WTC11 (cell line): ENCODE results near the gene FGFR1OP2. TPM values are rescaled to one million over a fixed set of nuclear protein-coding genes. Genes with fewer than 3 reads are reported as not detected.

ENCODE experiments used
- ATAC-seq: fragments of 200-7000 bp; cut with Tn5 transposase; 2 replicates; pipeline ENCODE4 v1.10.0; 2021; ENCODE audit warnings: mild to moderate bottlenecking, moderate library complexity
- CTCF ChIA-PET: fragments of 300-600 bp; sonication (Branson Sonifier 250); formaldehyde crosslinking; loops from one replicate; lab custom pipeline; 2021; ENCODE audit warnings: antibody characterized with exemption; lab: Charles Lee
- POLR2A ChIA-PET: fragments of 350-600 bp; sonication (Branson Sonifier 250); formaldehyde crosslinking; loops from one replicate; lab custom pipeline; 2021; ENCODE audit warnings: antibody characterized with exemption; lab: Charles Lee
- DNase-seq: peaks from one replicate; pipeline ENCODE4 v3.0.0; 2021; ENCODE audit warnings: low spot score
- H3K27ac Mint-ChIP-seq: 2 replicates; pipeline ENCODE4 v1.8.0; 2021; ENCODE audit warnings: mixed read lengths
- H3K27me3 Mint-ChIP-seq: 2 replicates; pipeline ENCODE4 v1.8.0; 2021; ENCODE audit warnings: low read depth, mild to moderate bottlenecking, moderate library complexity, mixed read lengths
- H3K36me3 Mint-ChIP-seq: 2 replicates; pipeline ENCODE4 v1.8.0; 2021; ENCODE audit warnings: mixed read lengths
- H3K4me1 Mint-ChIP-seq: 2 replicates; pipeline ENCODE4 v1.8.0; 2022; ENCODE audit warnings: mixed read lengths
- H3K4me3 Mint-ChIP-seq: 2 replicates; pipeline ENCODE4 v1.8.0; 2021; ENCODE audit warnings: mild to moderate bottlenecking, moderate library complexity, mixed read lengths
- H3K9me3 Mint-ChIP-seq: 2 replicates; pipeline ENCODE4 v1.8.0; 2021; ENCODE audit warnings: mixed read lengths
- EMX1 ChIP-seq: fragments of 250-450 bp; sonication (Bioruptor Pico); IDR thresholded peaks from 2 replicates; pipeline ENCODE4 v1.8.0; 2021; ENCODE audit warnings: mild to moderate bottlenecking
- ESRRA ChIP-seq: sonication (generic); formaldehyde crosslinking; IDR thresholded peaks from 2 replicates; pipeline ENCODE4 v1.8.1; 2022; ENCODE audit warnings: mild to moderate bottlenecking, missing genetic modification reagents, borderline replicate concordance
- FOXP1 ChIP-seq: sonication (generic); formaldehyde crosslinking; IDR thresholded peaks from 2 replicates; pipeline ENCODE4 v1.8.0; 2022; ENCODE audit warnings: missing genetic modification reagents, mild to moderate bottlenecking, moderate library complexity, borderline replicate concordance
- IRF2 ChIP-seq: sonication (generic); formaldehyde crosslinking; IDR thresholded peaks from 2 replicates; pipeline ENCODE4 v1.8.0; 2022; ENCODE audit warnings: low read depth, missing genetic modification reagents, borderline replicate concordance
- MXD4 ChIP-seq: fragments of 250-450 bp; sonication (Bioruptor Pico); IDR thresholded peaks from 2 replicates; pipeline ENCODE4 v1.8.0; 2021; ENCODE audit warnings: mild to moderate bottlenecking, moderate library complexity, borderline replicate concordance
- MYBL2 ChIP-seq: sonication (generic); formaldehyde crosslinking; IDR thresholded peaks from 2 replicates; pipeline ENCODE4 v1.8.1; 2023; ENCODE audit warnings: mild to moderate bottlenecking, moderate library complexity, missing genetic modification reagents
- NFATC4 ChIP-seq: fragments of 250-450 bp; sonication (Bioruptor Pico); IDR thresholded peaks from 2 replicates; pipeline ENCODE4 v1.9.0; 2021; ENCODE audit warnings: mild to moderate bottlenecking
- NFE2L1 ChIP-seq: sonication (generic); formaldehyde crosslinking; IDR thresholded peaks from 2 replicates; pipeline ENCODE4 v1.8.1; 2023; ENCODE audit warnings: missing genetic modification reagents
- OVOL2 ChIP-seq: fragments of 250-450 bp; sonication (Bioruptor Pico); IDR thresholded peaks from 2 replicates; pipeline ENCODE4 v1.9.0; 2021; ENCODE audit warnings: mild to moderate bottlenecking, borderline replicate concordance
- PRRX2 ChIP-seq: fragments of 250-450 bp; sonication (Bioruptor Pico); IDR thresholded peaks from 2 replicates; pipeline ENCODE4 v1.8.0; 2021; ENCODE audit warnings: mild to moderate bottlenecking
- RELA ChIP-seq: sonication (generic); formaldehyde crosslinking; IDR thresholded peaks from 2 replicates; pipeline ENCODE4 v1.8.1; 2022; ENCODE audit warnings: missing genetic modification reagents, mild to moderate bottlenecking, borderline replicate concordance
- SOX15 ChIP-seq: fragments of 250-450 bp; sonication (Bioruptor Pico); IDR thresholded peaks from 2 replicates; pipeline ENCODE4 v1.9.0; 2021; ENCODE audit warnings: mild to moderate bottlenecking
- ZBTB21 ChIP-seq: sonication (generic); formaldehyde crosslinking; IDR thresholded peaks from 2 replicates; pipeline ENCODE4 v1.8.1; 2023; ENCODE audit warnings: mild to moderate bottlenecking, missing genetic modification reagents, borderline replicate concordance
- ZNF232 ChIP-seq: sonication (generic); formaldehyde crosslinking; IDR thresholded peaks from 2 replicates; pipeline ENCODE4 v1.8.0; 2022; ENCODE audit warnings: mild to moderate bottlenecking, missing genetic modification reagents
- ZNF263 ChIP-seq: sonication (generic); formaldehyde crosslinking; IDR thresholded peaks from 2 replicates; pipeline ENCODE4 v1.8.1; 2022; ENCODE audit warnings: low read depth, mild to moderate bottlenecking, moderate library complexity, missing genetic modification reagents
- total RNA-seq: library from RNA; stranded (reverse); gene quantifications from 3 replicates; pipeline ENCODE4 v1.2.3, GENCODE V29; 2021
- TF ChIP-seq, protein P1 (sequence below): sonication (generic); formaldehyde crosslinking; IDR thresholded peaks from 2 replicates; pipeline ENCODE4 v1.8.1; 2022; ENCODE audit warnings: low read depth, mild to moderate bottlenecking, moderate library complexity, missing genetic modification reagents, borderline replicate concordance
- TF ChIP-seq, protein P2 (sequence below): fragments of 250-450 bp; sonication (Bioruptor Pico); IDR thresholded peaks from 2 replicates; pipeline ENCODE4 v1.8.0; 2021; ENCODE audit warnings: mild to moderate bottlenecking
- TF ChIP-seq, protein P3 (sequence below): sonication (generic); formaldehyde crosslinking; IDR thresholded peaks from 2 replicates; pipeline ENCODE4 v1.8.1; 2023; ENCODE audit warnings: mild to moderate bottlenecking, missing genetic modification reagents, borderline replicate concordance
- TF ChIP-seq, protein P4 (sequence below): sonication (generic); formaldehyde crosslinking; IDR thresholded peaks from 2 replicates; pipeline ENCODE4 v1.8.0; 2023; ENCODE audit warnings: missing genetic modification reagents, mild to moderate bottlenecking, borderline replicate concordance
- TF ChIP-seq, protein P5 (sequence below): sonication (generic); formaldehyde crosslinking; IDR thresholded peaks from 2 replicates; pipeline ENCODE4 v1.8.1; 2023; ENCODE audit warnings: mild to moderate bottlenecking, missing genetic modification reagents
- TF ChIP-seq, protein P6 (sequence below): fragments of 200-600 bp; IDR thresholded peaks from 2 replicates; pipeline ENCODE4 v1.8.0; 2022; ENCODE audit warnings: antibody characterized with exemption
- TF ChIP-seq, protein P7 (sequence below): fragments of 250-450 bp; sonication (Bioruptor Pico); IDR thresholded peaks from 2 replicates; pipeline ENCODE4 v1.9.0; 2021; ENCODE audit warnings: moderate library complexity, mild to moderate bottlenecking, inconsistent platforms, borderline replicate concordance

FGFR1OP2 gene
- total RNA-seq, 1 experiment from 2014 or later: 28.9 TPM

DNA sequence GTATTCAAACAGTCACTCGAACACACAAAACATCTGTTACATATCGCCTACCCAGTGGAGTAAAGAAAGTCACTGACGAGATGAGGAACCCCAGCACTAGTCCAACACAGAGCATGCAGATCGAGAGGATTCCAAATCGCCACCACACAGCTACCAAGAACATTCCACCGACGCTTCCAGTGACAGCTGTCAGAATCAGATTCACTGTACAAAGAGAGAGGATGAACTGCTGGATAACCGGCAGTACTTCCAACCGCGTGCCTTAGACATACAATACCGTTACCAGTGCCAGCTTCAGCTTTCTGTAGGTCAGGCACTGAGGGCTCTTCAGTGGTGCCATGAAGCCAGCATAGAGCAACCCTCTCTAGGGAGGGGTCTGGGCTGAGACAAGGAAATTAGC, 41.5 kb downstream of the FGFR1OP2 start (continued):
- TF ChIP-seq, protein P1, sequence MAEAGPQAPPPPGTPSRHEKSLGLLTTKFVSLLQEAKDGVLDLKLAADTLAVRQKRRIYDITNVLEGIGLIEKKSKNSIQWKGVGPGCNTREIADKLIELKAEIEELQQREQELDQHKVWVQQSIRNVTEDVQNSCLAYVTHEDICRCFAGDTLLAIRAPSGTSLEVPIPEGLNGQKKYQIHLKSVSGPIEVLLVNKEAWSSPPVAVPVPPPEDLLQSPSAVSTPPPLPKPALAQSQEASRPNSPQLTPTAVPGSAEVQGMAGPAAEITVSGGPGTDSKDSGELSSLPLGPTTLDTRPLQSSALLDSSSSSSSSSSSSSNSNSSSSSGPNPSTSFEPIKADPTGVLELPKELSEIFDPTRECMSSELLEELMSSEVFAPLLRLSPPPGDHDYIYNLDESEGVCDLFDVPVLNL (CRISPR knock-in tag): no peak
- TF ChIP-seq NFATC4 (CRISPR knock-in tag) (no peak), EMX1 (CRISPR knock-in tag) (no peak), NFE2L1 (CRISPR knock-in tag) (no peak), PRRX2 (CRISPR knock-in tag) (no peak), ZBTB21 (no peak), ZNF263 (no peak), FOXP1 (CRISPR knock-in tag) (no peak), SOX15 (CRISPR knock-in tag) (no peak), ZNF232 (CRISPR knock-in tag) (no peak)

DNA sequence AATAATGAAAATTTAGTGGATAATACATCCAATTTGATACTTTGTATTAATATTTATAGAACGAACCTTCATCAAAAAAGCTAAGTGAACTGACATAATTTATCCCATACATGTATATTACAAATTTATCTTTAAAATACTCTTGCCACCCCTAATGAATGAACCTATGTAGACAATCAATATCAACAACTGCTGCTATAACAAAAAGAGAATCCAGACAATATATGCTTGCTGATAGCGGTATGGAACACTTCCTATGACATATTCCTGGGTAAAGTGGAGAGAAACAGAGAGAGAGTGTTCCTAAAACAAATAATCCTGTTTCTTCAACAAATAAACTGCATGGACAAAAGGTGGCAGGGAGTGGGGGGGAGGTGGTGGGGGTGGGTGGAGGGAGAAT, 44.6 kb downstream of the FGFR1OP2 start:
- no peaks in the 10 kb centered on the region for H3K27me3 Mint-ChIP-seq
- CTCF ChIA-PET: no interaction called here
- peaks cover 45% of the 10 kb centered on the region for H3K36me3 Mint-ChIP-seq
- no peak for DNase-seq
- H3K4me1 Mint-ChIP-seq: no peaks in the 10 kb centered on the region
- no peak overlapping the region for H3K27ac Mint-ChIP-seq
- POLR2A ChIA-PET: no interaction called here
- H3K4me3 Mint-ChIP-seq: no peak overlapping the region
- no peaks in the 10 kb centered on the region for H3K9me3 Mint-ChIP-seq
- no peak for ATAC-seq
- TF ChIP-seq ESRRA (CRISPR knock-in tag) (no peak), SOX15 (CRISPR knock-in tag) (no peak), IRF2 (CRISPR knock-in tag) (no peak), EMX1 (CRISPR knock-in tag) (no peak), ZNF232 (CRISPR knock-in tag) (no peak), OVOL2 (CRISPR knock-in tag) (no peak), RELA (no peak), MXD4 (CRISPR knock-in tag) (no peak), MYBL2 (CRISPR knock-in tag) (no peak)
- TF ChIP-seq, protein P2, sequence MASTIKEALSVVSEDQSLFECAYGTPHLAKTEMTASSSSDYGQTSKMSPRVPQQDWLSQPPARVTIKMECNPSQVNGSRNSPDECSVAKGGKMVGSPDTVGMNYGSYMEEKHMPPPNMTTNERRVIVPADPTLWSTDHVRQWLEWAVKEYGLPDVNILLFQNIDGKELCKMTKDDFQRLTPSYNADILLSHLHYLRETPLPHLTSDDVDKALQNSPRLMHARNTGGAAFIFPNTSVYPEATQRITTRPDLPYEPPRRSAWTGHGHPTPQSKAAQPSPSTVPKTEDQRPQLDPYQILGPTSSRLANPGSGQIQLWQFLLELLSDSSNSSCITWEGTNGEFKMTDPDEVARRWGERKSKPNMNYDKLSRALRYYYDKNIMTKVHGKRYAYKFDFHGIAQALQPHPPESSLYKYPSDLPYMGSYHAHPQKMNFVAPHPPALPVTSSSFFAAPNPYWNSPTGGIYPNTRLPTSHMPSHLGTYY (CRISPR knock-in tag): no peak
- TF ChIP-seq, protein P3, sequence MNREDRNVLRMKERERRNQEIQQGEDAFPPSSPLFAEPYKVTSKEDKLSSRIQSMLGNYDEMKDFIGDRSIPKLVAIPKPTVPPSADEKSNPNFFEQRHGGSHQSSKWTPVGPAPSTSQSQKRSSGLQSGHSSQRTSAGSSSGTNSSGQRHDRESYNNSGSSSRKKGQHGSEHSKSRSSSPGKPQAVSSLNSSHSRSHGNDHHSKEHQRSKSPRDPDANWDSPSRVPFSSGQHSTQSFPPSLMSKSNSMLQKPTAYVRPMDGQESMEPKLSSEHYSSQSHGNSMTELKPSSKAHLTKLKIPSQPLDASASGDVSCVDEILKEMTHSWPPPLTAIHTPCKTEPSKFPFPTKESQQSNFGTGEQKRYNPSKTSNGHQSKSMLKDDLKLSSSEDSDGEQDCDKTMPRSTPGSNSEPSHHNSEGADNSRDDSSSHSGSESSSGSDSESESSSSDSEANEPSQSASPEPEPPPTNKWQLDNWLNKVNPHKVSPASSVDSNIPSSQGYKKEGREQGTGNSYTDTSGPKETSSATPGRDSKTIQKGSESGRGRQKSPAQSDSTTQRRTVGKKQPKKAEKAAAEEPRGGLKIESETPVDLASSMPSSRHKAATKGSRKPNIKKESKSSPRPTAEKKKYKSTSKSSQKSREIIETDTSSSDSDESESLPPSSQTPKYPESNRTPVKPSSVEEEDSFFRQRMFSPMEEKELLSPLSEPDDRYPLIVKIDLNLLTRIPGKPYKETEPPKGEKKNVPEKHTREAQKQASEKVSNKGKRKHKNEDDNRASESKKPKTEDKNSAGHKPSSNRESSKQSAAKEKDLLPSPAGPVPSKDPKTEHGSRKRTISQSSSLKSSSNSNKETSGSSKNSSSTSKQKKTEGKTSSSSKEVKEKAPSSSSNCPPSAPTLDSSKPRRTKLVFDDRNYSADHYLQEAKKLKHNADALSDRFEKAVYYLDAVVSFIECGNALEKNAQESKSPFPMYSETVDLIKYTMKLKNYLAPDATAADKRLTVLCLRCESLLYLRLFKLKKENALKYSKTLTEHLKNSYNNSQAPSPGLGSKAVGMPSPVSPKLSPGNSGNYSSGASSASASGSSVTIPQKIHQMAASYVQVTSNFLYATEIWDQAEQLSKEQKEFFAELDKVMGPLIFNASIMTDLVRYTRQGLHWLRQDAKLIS (CRISPR knock-in tag): no peak
- TF ChIP-seq, protein P4, sequence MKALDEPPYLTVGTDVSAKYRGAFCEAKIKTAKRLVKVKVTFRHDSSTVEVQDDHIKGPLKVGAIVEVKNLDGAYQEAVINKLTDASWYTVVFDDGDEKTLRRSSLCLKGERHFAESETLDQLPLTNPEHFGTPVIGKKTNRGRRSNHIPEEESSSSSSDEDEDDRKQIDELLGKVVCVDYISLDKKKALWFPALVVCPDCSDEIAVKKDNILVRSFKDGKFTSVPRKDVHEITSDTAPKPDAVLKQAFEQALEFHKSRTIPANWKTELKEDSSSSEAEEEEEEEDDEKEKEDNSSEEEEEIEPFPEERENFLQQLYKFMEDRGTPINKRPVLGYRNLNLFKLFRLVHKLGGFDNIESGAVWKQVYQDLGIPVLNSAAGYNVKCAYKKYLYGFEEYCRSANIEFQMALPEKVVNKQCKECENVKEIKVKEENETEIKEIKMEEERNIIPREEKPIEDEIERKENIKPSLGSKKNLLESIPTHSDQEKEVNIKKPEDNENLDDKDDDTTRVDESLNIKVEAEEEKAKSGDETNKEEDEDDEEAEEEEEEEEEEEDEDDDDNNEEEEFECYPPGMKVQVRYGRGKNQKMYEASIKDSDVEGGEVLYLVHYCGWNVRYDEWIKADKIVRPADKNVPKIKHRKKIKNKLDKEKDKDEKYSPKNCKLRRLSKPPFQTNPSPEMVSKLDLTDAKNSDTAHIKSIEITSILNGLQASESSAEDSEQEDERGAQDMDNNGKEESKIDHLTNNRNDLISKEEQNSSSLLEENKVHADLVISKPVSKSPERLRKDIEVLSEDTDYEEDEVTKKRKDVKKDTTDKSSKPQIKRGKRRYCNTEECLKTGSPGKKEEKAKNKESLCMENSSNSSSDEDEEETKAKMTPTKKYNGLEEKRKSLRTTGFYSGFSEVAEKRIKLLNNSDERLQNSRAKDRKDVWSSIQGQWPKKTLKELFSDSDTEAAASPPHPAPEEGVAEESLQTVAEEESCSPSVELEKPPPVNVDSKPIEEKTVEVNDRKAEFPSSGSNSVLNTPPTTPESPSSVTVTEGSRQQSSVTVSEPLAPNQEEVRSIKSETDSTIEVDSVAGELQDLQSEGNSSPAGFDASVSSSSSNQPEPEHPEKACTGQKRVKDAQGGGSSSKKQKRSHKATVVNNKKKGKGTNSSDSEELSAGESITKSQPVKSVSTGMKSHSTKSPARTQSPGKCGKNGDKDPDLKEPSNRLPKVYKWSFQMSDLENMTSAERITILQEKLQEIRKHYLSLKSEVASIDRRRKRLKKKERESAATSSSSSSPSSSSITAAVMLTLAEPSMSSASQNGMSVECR (CRISPR knock-in tag): no peak
- TF ChIP-seq, protein P5, sequence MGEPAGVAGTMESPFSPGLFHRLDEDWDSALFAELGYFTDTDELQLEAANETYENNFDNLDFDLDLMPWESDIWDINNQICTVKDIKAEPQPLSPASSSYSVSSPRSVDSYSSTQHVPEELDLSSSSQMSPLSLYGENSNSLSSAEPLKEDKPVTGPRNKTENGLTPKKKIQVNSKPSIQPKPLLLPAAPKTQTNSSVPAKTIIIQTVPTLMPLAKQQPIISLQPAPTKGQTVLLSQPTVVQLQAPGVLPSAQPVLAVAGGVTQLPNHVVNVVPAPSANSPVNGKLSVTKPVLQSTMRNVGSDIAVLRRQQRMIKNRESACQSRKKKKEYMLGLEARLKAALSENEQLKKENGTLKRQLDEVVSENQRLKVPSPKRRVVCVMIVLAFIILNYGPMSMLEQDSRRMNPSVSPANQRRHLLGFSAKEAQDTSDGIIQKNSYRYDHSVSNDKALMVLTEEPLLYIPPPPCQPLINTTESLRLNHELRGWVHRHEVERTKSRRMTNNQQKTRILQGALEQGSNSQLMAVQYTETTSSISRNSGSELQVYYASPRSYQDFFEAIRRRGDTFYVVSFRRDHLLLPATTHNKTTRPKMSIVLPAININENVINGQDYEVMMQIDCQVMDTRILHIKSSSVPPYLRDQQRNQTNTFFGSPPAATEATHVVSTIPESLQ (CRISPR knock-in tag): no peak
- TF ChIP-seq, protein P6, sequence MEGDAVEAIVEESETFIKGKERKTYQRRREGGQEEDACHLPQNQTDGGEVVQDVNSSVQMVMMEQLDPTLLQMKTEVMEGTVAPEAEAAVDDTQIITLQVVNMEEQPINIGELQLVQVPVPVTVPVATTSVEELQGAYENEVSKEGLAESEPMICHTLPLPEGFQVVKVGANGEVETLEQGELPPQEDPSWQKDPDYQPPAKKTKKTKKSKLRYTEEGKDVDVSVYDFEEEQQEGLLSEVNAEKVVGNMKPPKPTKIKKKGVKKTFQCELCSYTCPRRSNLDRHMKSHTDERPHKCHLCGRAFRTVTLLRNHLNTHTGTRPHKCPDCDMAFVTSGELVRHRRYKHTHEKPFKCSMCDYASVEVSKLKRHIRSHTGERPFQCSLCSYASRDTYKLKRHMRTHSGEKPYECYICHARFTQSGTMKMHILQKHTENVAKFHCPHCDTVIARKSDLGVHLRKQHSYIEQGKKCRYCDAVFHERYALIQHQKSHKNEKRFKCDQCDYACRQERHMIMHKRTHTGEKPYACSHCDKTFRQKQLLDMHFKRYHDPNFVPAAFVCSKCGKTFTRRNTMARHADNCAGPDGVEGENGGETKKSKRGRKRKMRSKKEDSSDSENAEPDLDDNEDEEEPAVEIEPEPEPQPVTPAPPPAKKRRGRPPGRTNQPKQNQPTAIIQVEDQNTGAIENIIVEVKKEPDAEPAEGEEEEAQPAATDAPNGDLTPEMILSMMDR: no peak
- TF ChIP-seq, protein P7, sequence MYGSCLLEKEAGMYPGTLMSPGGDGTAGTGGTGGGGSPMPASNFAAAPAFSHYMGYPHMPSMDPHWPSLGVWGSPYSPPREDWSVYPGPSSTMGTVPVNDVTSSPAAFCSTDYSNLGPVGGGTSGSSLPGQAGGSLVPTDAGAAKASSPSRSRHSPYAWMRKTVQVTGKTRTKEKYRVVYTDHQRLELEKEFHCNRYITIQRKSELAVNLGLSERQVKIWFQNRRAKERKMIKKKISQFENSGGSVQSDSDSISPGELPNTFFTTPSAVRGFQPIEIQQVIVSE (CRISPR knock-in tag): no peak
